K562 (cell line): ENCODE data around the gene PLEKHO2. TPM values are rescaled to one million over a fixed set of nuclear protein-coding genes. Genes with fewer than 3 reads are reported as not detected.

Source experiments
- CAMTA2 ChIP-seq: fragments of 250-450 bp; sonication (Bioruptor Pico); conservative IDR thresholded peaks from 2 replicates; pipeline ENCODE4 v1.5.1; 2022
- CEBPZ ChIP-seq: fragments of 150-350 bp; IDR thresholded peaks from 2 replicates; pipeline ENCODE4 v1.6.1; 2014; ENCODE audit warnings: low read depth, mild to moderate bottlenecking, low read length, borderline replicate concordance
- CUX1 ChIP-seq: fragments of 200-800 bp; sonication (Bioruptor generic); IDR thresholded peaks from 2 replicates; pipeline ENCODE4 v1.6.1; 2016; ENCODE audit warnings: missing genetic modification characterization, missing compliant biosample characterization
- ETV6 ChIP-seq, 3 experiments: fragments of 150-350 bp in 1 of 3; sonication (generic) in 1 of 3; formaldehyde crosslinking in 1 of 3; IDR thresholded peaks; 2 replicates each; pipeline versions ENCODE4 v1.6.1 to v1.8.0; 2014 to 2022; ENCODE audit warnings: borderline replicate concordance in 2 of 3, low read depth in 2 of 3, antibody characterized with exemption in 1 of 3, low read length in 1 of 3, mild to moderate bottlenecking in 1 of 3, missing genetic modification reagents in 1 of 3
- HDAC1 ChIP-seq, 2 experiments: fragments of 450-650 bp; IDR thresholded peaks; 2 replicates each; pipeline ENCODE4 v1.6.1; 2016 to 2017; ENCODE audit warnings: inconsistent platforms in 1 of 2, mild to moderate bottlenecking in 1 of 2, moderate library complexity in 1 of 2
- NR0B1 ChIP-seq: fragments of 450-650 bp; IDR thresholded peaks from one replicate; pipeline ENCODE4 v1.6.1; 2018; ENCODE audit warnings: mild to moderate bottlenecking, moderate library complexity; ENCODE audit not compliant: partially characterized antibody
- PREB ChIP-seq: sonication (generic); formaldehyde crosslinking; IDR thresholded peaks from 2 replicates; pipeline ENCODE4 v1.8.1; 2023; ENCODE audit warnings: mild to moderate bottlenecking, missing genetic modification reagents
- SMAD4 ChIP-seq: fragments of 250-450 bp; sonication (Bioruptor Pico); conservative IDR thresholded peaks from 2 replicates; pipeline ENCODE4 v1.8.0; 2021; ENCODE audit warnings: inconsistent platforms, mild to moderate bottlenecking, moderate library complexity
- THRAP3 ChIP-seq: fragments of 450-650 bp; IDR thresholded peaks from 2 replicates; pipeline ENCODE4 v1.6.1; 2016; ENCODE audit warnings: mild to moderate bottlenecking, inconsistent platforms, borderline replicate concordance
- TRIM25 ChIP-seq: fragments of 450-650 bp; IDR thresholded peaks from 2 replicates; pipeline ENCODE4 v1.7.0; 2016; ENCODE audit warnings: borderline replicate concordance
- ZNF197 ChIP-seq: fragments of 200-800 bp; sonication (Bioruptor generic); IDR thresholded peaks from 2 replicates; pipeline ENCODE4 v1.6.1; 2016; ENCODE audit warnings: low read depth, missing genetic modification characterization, missing compliant biosample characterization
- polyA plus RNA-seq, 8 experiments: library from polyadenylated mRNA; depleted of rRNA in 4 of 8; stranded (reverse) in 5 of 8; unstranded in 3 of 8; fragments of >200 nt; fragmentation: Nextera tagmentation in 2 of 8; fragmentation: Illumina TruSeq in 1 of 8; extraction: Ambion mirVana in 2 of 8; extraction: Trizol in 1 of 8; gene quantifications; 2 replicates each; pipeline versions ENCODE4 v1.2.1 to v1.2.3, GENCODE V29; 2011 to 2014; ENCODE audit warnings: inconsistent platforms in 1 of 8, missing spikeins in 1 of 8
- total RNA-seq, 7 experiments: library from RNA; depleted of rRNA in 6 of 7; stranded (reverse); fragments of >200 nt in 6 of 7; fragmentation: Illumina TruSeq in 2 of 7; extraction: Trizol in 2 of 7; gene quantifications; 2 replicates each; pipeline versions ENCODE4 v1.2.1 to v1.2.3, GENCODE V29; 2011 to 2021; ENCODE audit warnings: low replicate concordance in 1 of 7

The PLEKHO2 gene
- total and polyA plus RNA-seq, 9 of the 15 experiments (the other 6 are each of a cell fraction or from before 2014, with no cell fraction given) = 0.24 to 8.8 (median 5.5) TPM

GRCh38 chr15:64842096-64842939 lies 603 bp downstream of the PLEKHO2 start (continued):
- TF ChIP-seq CUX1 (CRISPR knock-in tag) (no peak), ZNF197 (no peak), PREB (CRISPR knock-in tag) (no peak), ETV6 (IDR thresholded peaks at IDR 0.05; ENCODE audit: borderline replicate concordance in 1 of 2, low read depth in 2 of 2, low read length in 1 of 2) (no peak), ETV6 (CRISPR knock-in tag; IDR thresholded peaks at IDR 0.05; ENCODE audit: borderline replicate concordance) (no peak), NR0B1 (no peak), CEBPZ (no peak), TRIM25 (0 out of 2 replicates have a peak, but pooled peaks have one; percentile 79), SMAD4 (CRISPR knock-in tag) (peak; percentile 61), THRAP3 (peak; percentile 83; the same call in 1 of the 2 replicates), HDAC1 (IDR thresholded peaks at IDR 0.05) (peak in 1 of 2 experiments; percentile 74; a peak in 2 of 4 replicates), CAMTA2 (no peak)
